Heart right ventricle (tissue), 16 donors: ENCODE measurements around the gene VGLL2. TPM values are rescaled to one million over a fixed set of nuclear protein-coding genes. Genes with fewer than 3 reads are reported as not detected.

Experiments used
- ATAC-seq, 8 donors: fragments of 200-7000 bp; cut with Tn5 transposase; one replicate each; pipeline ENCODE4 v1.9.1; 2020; ENCODE audit warnings: mild to moderate bottlenecking in 8 of 8, moderate library complexity in 8 of 8, moderate number of reproducible peaks in 1 of 8
- DNase-seq, 2 donors: peaks; one replicate each; pipeline ENCODE4 v3.0.0-alpha.2; 2020
- H3K27ac ChIP-seq, 10 donors: fragments of 200-600 bp; sonication (generic) in 2 of 10; one replicate each; pipeline versions ENCODE4 v1.5.0 to v1.8.0; 2020 to 2022; ENCODE audit warnings: mild to moderate bottlenecking in 3 of 10
- H3K27me3 ChIP-seq, 7 donors: fragments of 200-600 bp; one replicate each; pipeline ENCODE4 v1.8.0; 2021 to 2022; ENCODE audit warnings: mild to moderate bottlenecking in 2 of 7
- H3K36me3 ChIP-seq, 9 donors: fragments of 200-600 bp; sonication (generic) in 1 of 9; one replicate each; pipeline versions ENCODE4 v1.5.0 to v1.8.0; 2020 to 2022; ENCODE audit warnings: mild to moderate bottlenecking in 2 of 9
- H3K4me1 ChIP-seq, 9 donors: fragments of 200-600 bp; sonication (generic) in 1 of 9; one replicate each; pipeline versions ENCODE4 v1.5.0 to v1.8.0; 2020 to 2022; ENCODE audit warnings: mild to moderate bottlenecking in 4 of 9
- H3K4me3 ChIP-seq, 10 donors: fragments of 200-600 bp; sonication (generic) in 2 of 10; one replicate each; pipeline versions ENCODE4 v1.5.0 to v1.8.0; 2020 to 2022; ENCODE audit warnings: mild to moderate bottlenecking in 7 of 10, moderate library complexity in 2 of 10
- H3K9me3 ChIP-seq, 11 donors: fragments of 200-600 bp in 10 of 11; sonication (generic) in 2 of 11; one replicate each; pipeline versions ENCODE4 v1.5.0 to v1.8.0; 2013 to 2022; ENCODE audit warnings: mild to moderate bottlenecking in 2 of 11, control low read depth in 1 of 11, moderate library complexity in 1 of 11
- CTCF ChIP-seq, 9 donors: fragments of 200-600 bp; sonication (generic) in 2 of 9; IDR thresholded peaks; one replicate each; pipeline versions ENCODE4 v1.5.0 to v1.8.0; 2021 to 2022; ENCODE audit warnings: antibody characterized with exemption in 9 of 9, mild to moderate bottlenecking in 5 of 9, moderate library complexity in 1 of 9
- WGBS, 2 donors: extraction: QIAGEN DNeasy Blood & Tissue Kit; methylation state at CpG; one replicate each; pipeline ENCODE4 v1.1.7; 2013; ENCODE audit warnings: inconsistent platforms in 1 of 2; 5-methylcytosine and 5-hydroxymethylcytosine counted together
- intact Hi-C, 10 donors: fragments of 100-400 bp; cut with DNase I; formaldehyde crosslinking; loops; one replicate each; pipeline versions ENCODE4 v1.11.1 to v1.14.2; 2022
- polyA plus RNA-seq, 2 donors: library from polyadenylated mRNA; stranded (reverse); fragments of 200-250 nt; gene quantifications; one replicate each; pipeline ENCODE4 v1.2.3, GENCODE V29; 2013
- total RNA-seq, 10 donors: library from RNA; stranded (reverse); fragmentation: NEBNext Ultra II Directional in 3 of 10; extraction: Animal tissue kit (Norgen Biotek cat#: 25700) in 3 of 10; gene quantifications; one replicate each; pipeline versions ENCODE4 v1.2.1 to v1.2.4, GENCODE V29; 2021 to 2023
- donor health status: Arrhythmogenic right ventricular cardiomyopathy.
- donor health status: ischemic (EF 13 %, LVEDD 7.1; RV severe dilation, severe dysfunction).
- donor health status: healthy with polysubstance abuse.
- donor health status: DM: no; HTN: yes; CAD: no.
- donor health status: DM: no; HTN: no; CAD: no.
- donor health status: ischemic (EF 25% LVEDD 6.9; RV normal size, moderate dysfunction).
- donor health status: ischemic (EF 25% LVEDD 5.7; RV mildly dilated, moderate dysfunction).
- donor health status: healthy.
- donor health status: DM: yes; HTN: yes; CAD: no.
- donor health status: Ischemic cardiomyopathy.
- donor health status: ischemic (EF 35%, LVEDD 5.7; RV mildly dilated, moderate dysfunction).
- donor health status: nonischemic (EF 11% LVEDD 7.7; RV severe dilation, severe dysfunction).
- donor health status: DM: yes; HTN: yes; CAD: no.
- donor health status: PGD.
- donor health status: ischemic (EF 29% LVEDD 5.4; RV normal size, mild dysfunction).
- donor health status: nonischemic (EF 23%, LVEDD 6.1; RV moderate dilation, normal function).

VGLL2 gene
- total and polyA plus RNA-seq, 12 donors, result 0.21 to 32.4 (median 1.8) TPM; not detected in 4

GRCh38 chr6:117270055-117270842 is 4.9 kb downstream of the VGLL2 start:
- no peaks in the 10 kb centered on the region for H3K9me3 ChIP-seq
- ATAC-seq (peak in 3 of 8 donors; percentile 38 to 60 (median 50)), DNase-seq (peak in 1 of 2 donors; percentile 12)
- no peak overlapping the region for H3K27ac ChIP-seq
- H3K36me3 ChIP-seq, result no peaks in the 10 kb centered on the region
- H3K4me3 ChIP-seq, result peak overlapping the region in 9 of 10 donors; percentile 6 to 38 (median 28)
- WGBS, 2 donors, result 1% methylated on average over 74 of the region's 74 CpGs
- intact Hi-C loops, result no loop called here
- peaks cover 0 to 24% (median 12%) of the 10 kb centered on the region in 9 donors for H3K4me1 ChIP-seq
- peaks cover 18 to 100% (median 100%) of the 10 kb centered on the region in 7 donors for H3K27me3 ChIP-seq
- no peak for TF ChIP-seq CTCF (IDR thresholded peaks at IDR 0.05)

GRCh38 chr6:117270843-117271507 is 5.6 kb downstream of the VGLL2 start:
- TF ChIP-seq CTCF (IDR thresholded peaks at IDR 0.05), result no peak
- ATAC-seq (no peak), DNase-seq (no peak)
- WGBS, 2 donors, result 2 to 4% methylated on average over 48 of the region's 48 CpGs
- H3K4me1 ChIP-seq, result peaks cover 0 to 17% (median 6%) of the 10 kb centered on the region in 9 donors
- peak overlapping the region in 7 of 10 donors; percentile 6 to 38 (median 28) for H3K4me3 ChIP-seq
- peaks cover 18 to 100% (median 100%) of the 10 kb centered on the region in 7 donors for H3K27me3 ChIP-seq
- H3K27ac ChIP-seq, result no peak overlapping the region
- H3K9me3 ChIP-seq, result no peaks in the 10 kb centered on the region
- no peaks in the 10 kb centered on the region for H3K36me3 ChIP-seq
- intact Hi-C loops, result no loop called here

- Histone ChIP-seq H3K36me3 (no peaks in the 10 kb centered on the region), H3K4me3 (no peak overlapping the region), H3K27me3 (peaks cover 18 to 100% (median 97%) of the 10 kb centered on the region in 7 donors), H3K4me1 (peaks cover 0 to 11% (median 0%) of the 10 kb centered on the region in 9 donors), H3K9me3 (no peaks in the 10 kb centered on the region), H3K27ac (no peak overlapping the region)
- WGBS, 2 donors, result 18% methylated on average over 8 of the region's 8 CpGs
- no peak for TF ChIP-seq CTCF (IDR thresholded peaks at IDR 0.05)
- DNase-seq (no peak), ATAC-seq (no peak)
- intact Hi-C loops, result no loop called here
Observed at GRCh38 chr6:117272032-117272866, 6.9 kb downstream of the VGLL2 start.

GRCh38 chr6:117272891-117273290 is 7.5 kb downstream of the VGLL2 start:
- Histone ChIP-seq H3K9me3 (no peaks in the 10 kb centered on the region), H3K27me3 (peaks cover 15 to 99% (median 92%) of the 10 kb centered on the region in 7 donors), H3K27ac (no peak overlapping the region), H3K4me3 (no peak overlapping the region), H3K4me1 (peaks cover 0 to 11% (median 0%) of the 10 kb centered on the region in 9 donors), H3K36me3 (no peaks in the 10 kb centered on the region)
- no peak for DNase-seq
- no peak for ATAC-seq
- intact Hi-C loops, result no loop called here
- 16 to 34% methylated on average over 1 of the region's 1 CpG for WGBS, 2 donors
- no peak for TF ChIP-seq CTCF (IDR thresholded peaks at IDR 0.05)
